Keratinocyte (primary cell): ENCODE measurements around the gene BSG. TPM values are rescaled to one million over a fixed set of nuclear protein-coding genes. Genes with fewer than 3 reads are reported as not detected.
A peak's percentile ranks its signal among the peaks of the same experiment; 100 is the strongest.
"Not testable (repeated sequence)": the region's sequence is repeated elsewhere in the genome, so short reads cannot be mapped to it uniquely, and the experiment has no call there.

Experiments
- DNase-seq: peaks from one replicate; pipeline ENCODE4 v3.0.0-alpha.2; 2011; ENCODE audit warnings: low read depth, missing footprints, low spot score
- FAIRE-seq: peaks from 2 replicates; lab custom pipeline; 2011; peaks lifted over from hg19 to GRCh38; lab: Jason Lieb, UNC
- H2AFZ ChIP-seq: 2 replicates; pipeline ENCODE4 v1.6.0; 2012; ENCODE audit warnings: low read length, control low read depth, inconsistent platforms; ENCODE audit not compliant: control insufficient read depth
- H3K27ac ChIP-seq: 2 replicates; pipeline ENCODE4 v1.5.1; 2011; ENCODE audit warnings: low read length; ENCODE audit not compliant: control insufficient read depth, insufficient read depth
- H3K27me3 ChIP-seq: 3 replicates; pipeline ENCODE4 v1.6.0; 2011; ENCODE audit warnings: low read length; ENCODE audit not compliant: control insufficient read depth, insufficient read depth; ENCODE audit errors: extremely low read depth
- H3K36me3 ChIP-seq, 2 experiments: 2 replicates in 1 of 2; 3 replicates in 1 of 2; pipeline ENCODE4 v1.5.1; 2011; ENCODE audit warnings: low read length in 2 of 2, mild to moderate bottlenecking in 1 of 2; ENCODE audit not compliant: control insufficient read depth in 2 of 2, insufficient read depth in 2 of 2; ENCODE audit errors: extremely low read depth in 1 of 2
- H3K4me1 ChIP-seq: 3 replicates; pipeline ENCODE4 v1.5.1; 2011; ENCODE audit warnings: low read length; ENCODE audit not compliant: control insufficient read depth, insufficient read depth; ENCODE audit errors: extremely low read depth
- H3K4me2 ChIP-seq: 3 replicates; pipeline ENCODE4 v1.6.0; 2011; ENCODE audit warnings: low read depth, low read length; ENCODE audit not compliant: control insufficient read depth, insufficient read depth; ENCODE audit errors: extremely low read depth
- H3K4me3 ChIP-seq, 3 experiments: fragments of 200-600 bp in 1 of 3; sonication (generic) in 1 of 3; 2 replicates in 2 of 3; 3 replicates in 1 of 3; pipeline ENCODE4 v1.5.1; 2011 to 2016; ENCODE audit warnings: low read length in 3 of 3, mild to moderate bottlenecking in 3 of 3, control low read depth in 2 of 3, inconsistent platforms in 1 of 3, low read depth in 1 of 3, mixed read lengths in 1 of 3, mixed run types in 1 of 3, moderate library complexity in 1 of 3; ENCODE audit not compliant: control insufficient read depth in 2 of 3, insufficient read depth in 2 of 3; ENCODE audit errors: extremely low read depth in 1 of 3
- H3K79me2 ChIP-seq: 2 replicates; pipeline ENCODE4 v1.6.0; 2012; ENCODE audit warnings: low read length; ENCODE audit not compliant: control insufficient read depth, insufficient read depth
- H3K9ac ChIP-seq: 3 replicates; pipeline ENCODE4 v1.6.0; 2011; ENCODE audit warnings: low read length; ENCODE audit not compliant: control insufficient read depth, insufficient read depth; ENCODE audit errors: extremely low read depth
- H3K9me1 ChIP-seq: 3 replicates; pipeline ENCODE4 v1.6.0; 2011; ENCODE audit warnings: low read length; ENCODE audit not compliant: control insufficient read depth, insufficient read depth; ENCODE audit errors: extremely low read depth
- H3K9me3 ChIP-seq: 2 replicates; pipeline ENCODE4 v1.5.1; 2012; ENCODE audit warnings: low read depth, low read length; ENCODE audit not compliant: control insufficient read depth
- H4K20me1 ChIP-seq: 3 replicates; pipeline ENCODE4 v1.6.0; 2011; ENCODE audit warnings: low read length; ENCODE audit not compliant: control insufficient read depth, insufficient read depth; ENCODE audit errors: extremely low read depth
- EZH2 ChIP-seq: IDR thresholded peaks from one replicate; pipeline ENCODE4 v1.6.1; 2012; ENCODE audit warnings: inconsistent platforms, mild to moderate bottlenecking, low read length, moderate library complexity
- dilution Hi-C: fragments of 300-500 bp; cut with MboI; formaldehyde crosslinking; loops from one replicate; pipeline ENCODE4 v1.7.0; 2020; ENCODE audit warnings: low sequenced_read_pairs; ENCODE audit not compliant: extremely low pct_ligation_motif_present
- polyA plus RNA-seq, 5 experiments: library from polyadenylated mRNA; depleted of rRNA in 3 of 5; stranded (reverse) in 3 of 5; stranded (forward) in 1 of 5; unstranded in 1 of 5; fragments of >200 nt; gene quantifications; 1 replicate in 1 of 5; 2 replicates in 3 of 5; 3 replicates in 1 of 5; pipeline versions ENCODE4 v1.2.1 to v1.2.3, GENCODE V29; 2011 to 2012; ENCODE audit warnings: missing spikeins in 2 of 5, low read depth in 1 of 5, low replicate concordance in 1 of 5
- TF ChIP-seq, protein P1 (sequence below), 3 experiments: IDR thresholded peaks in 1 of 3; conservative IDR thresholded peaks in 1 of 3; optimal IDR thresholded peaks in 1 of 3; 2 replicates in 2 of 3; 3 replicates in 1 of 3; pipeline versions ENCODE3 to v1.5.1; 2011; ENCODE audit warnings: low read length in 3 of 3, mild to moderate bottlenecking in 3 of 3, moderate library complexity in 2 of 3, control low read depth in 1 of 3, inconsistent platforms in 1 of 3; ENCODE audit not compliant: insufficient read depth in 2 of 3; ENCODE audit errors: extremely low read depth in 1 of 3

The BSG gene
- polyA plus RNA-seq, 1 donor (not counting 4 experiments of a cell fraction or from before 2014, with no cell fraction given) = 388 TPM

- DNase-seq (no peak), FAIRE-seq (no peak)
- Histone ChIP-seq H3K4me1 (peaks cover 16% of the 10 kb centered on the region), H3K4me2 (no peak overlapping the region), H3K9me1 (no peaks in the 10 kb centered on the region), H3K79me2 (peaks cover 16% of the 10 kb centered on the region), H3K36me3 (peaks cover 4 to 14% of the 10 kb centered on the region in 2 experiments), H3K9me3 (no peaks in the 10 kb centered on the region), H3K27me3 (no peaks in the 10 kb centered on the region), H3K27ac (no peak overlapping the region), H3K4me3 (no peak overlapping the region), H4K20me1 (no peaks in the 10 kb centered on the region), H2AFZ (no peak overlapping the region), H3K9ac (no peak overlapping the region)
- TF ChIP-seq, protein P1, sequence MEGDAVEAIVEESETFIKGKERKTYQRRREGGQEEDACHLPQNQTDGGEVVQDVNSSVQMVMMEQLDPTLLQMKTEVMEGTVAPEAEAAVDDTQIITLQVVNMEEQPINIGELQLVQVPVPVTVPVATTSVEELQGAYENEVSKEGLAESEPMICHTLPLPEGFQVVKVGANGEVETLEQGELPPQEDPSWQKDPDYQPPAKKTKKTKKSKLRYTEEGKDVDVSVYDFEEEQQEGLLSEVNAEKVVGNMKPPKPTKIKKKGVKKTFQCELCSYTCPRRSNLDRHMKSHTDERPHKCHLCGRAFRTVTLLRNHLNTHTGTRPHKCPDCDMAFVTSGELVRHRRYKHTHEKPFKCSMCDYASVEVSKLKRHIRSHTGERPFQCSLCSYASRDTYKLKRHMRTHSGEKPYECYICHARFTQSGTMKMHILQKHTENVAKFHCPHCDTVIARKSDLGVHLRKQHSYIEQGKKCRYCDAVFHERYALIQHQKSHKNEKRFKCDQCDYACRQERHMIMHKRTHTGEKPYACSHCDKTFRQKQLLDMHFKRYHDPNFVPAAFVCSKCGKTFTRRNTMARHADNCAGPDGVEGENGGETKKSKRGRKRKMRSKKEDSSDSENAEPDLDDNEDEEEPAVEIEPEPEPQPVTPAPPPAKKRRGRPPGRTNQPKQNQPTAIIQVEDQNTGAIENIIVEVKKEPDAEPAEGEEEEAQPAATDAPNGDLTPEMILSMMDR (optimal IDR thresholded peaks at IDR 0.05 in 1 of 3, IDR thresholded peaks at IDR 0.05 in 1 of 3, conservative IDR thresholded peaks at IDR 0.05 in 1 of 3; ENCODE audit: extremely low read depth in 1 of 3, insufficient read depth in 2 of 3, low read length in 3 of 3) = peak; percentile 21 to 64 (median 21)
- no peak for TF ChIP-seq EZH2
- dilution Hi-C loops = no loop called here
Measured at GRCh38 chr19:628168-628567, 55.8 kb downstream of the BSG start.

- H3K4me3 ChIP-seq, H3K27me3 ChIP-seq, DNase-seq, H4K20me1 ChIP-seq, H3K27ac ChIP-seq, H3K9ac ChIP-seq, dilution Hi-C loops, FAIRE-seq, H3K9me1 ChIP-seq, H3K4me2 ChIP-seq, H2AFZ ChIP-seq, H3K9me3 ChIP-seq: not testable (repeated sequence)
- H3K79me2 ChIP-seq = peaks cover 16% of the 10 kb centered on the region
- peaks cover 4 to 14% of the 10 kb centered on the region in 2 experiments for H3K36me3 ChIP-seq
- peaks cover 24% of the 10 kb centered on the region for H3K4me1 ChIP-seq
Measured at GRCh38 chr19:629515-629914, 57.1 kb downstream of the BSG start.
